Measurements from ENCODE around the gene NBPF20. TPM values are rescaled to one million over a fixed set of nuclear protein-coding genes. Genes with fewer than 3 reads are reported as not detected.
"Not testable (repeated sequence)": the region's sequence is repeated elsewhere in the genome, so short reads cannot be mapped to it uniquely, and the experiment has no call there.

NBPF20 gene
- 1 to 10 TPM; 1.5 to 2.9 (median 2.3) TPM for total RNA-seq (2021; fragmentation: NEBNext Ultra II Directional; extraction: Animal tissue kit (Norgen Biotek cat#: 25700))
- long read RNA-seq, partial matches to known transcripts: 10 of 16 reads
- long read RNA-seq, other reads (novel, unspliced or antisense): 6 of 16 reads

GRCh38 chr1:145425436-145426029 lies at the start of gene NBPF20:
NBPF20 (minus strand) TSS chr1:145425603; CDS start chr1:145405272, 20,331 bp downstream.
- peaks cover 11% of the 10 kb centered on the region for H3K4me1 Mint-ChIP-seq (ENCODE audit: low read depth)
- H3K36me3 Mint-ChIP-seq (ENCODE audit: low read depth): peaks cover 17% of the 10 kb centered on the region
- no peak for TF ChIP-seq CTCF (IDR thresholded peaks at IDR 0.05)
- peak; percentile 39 for DNase-seq
- peak within 1 kb of the TSS; percentile 83 for H3K27ac Mint-ChIP-seq
- H3K4me3 Mint-ChIP-seq: peak within 1 kb of the TSS; percentile 96
- H3K9me3 Mint-ChIP-seq: peaks cover 14% of the 10 kb centered on the region
- peaks cover 29% of the 10 kb centered on the region for H3K27me3 Mint-ChIP-seq (ENCODE audit: insufficient read depth)

DNA sequence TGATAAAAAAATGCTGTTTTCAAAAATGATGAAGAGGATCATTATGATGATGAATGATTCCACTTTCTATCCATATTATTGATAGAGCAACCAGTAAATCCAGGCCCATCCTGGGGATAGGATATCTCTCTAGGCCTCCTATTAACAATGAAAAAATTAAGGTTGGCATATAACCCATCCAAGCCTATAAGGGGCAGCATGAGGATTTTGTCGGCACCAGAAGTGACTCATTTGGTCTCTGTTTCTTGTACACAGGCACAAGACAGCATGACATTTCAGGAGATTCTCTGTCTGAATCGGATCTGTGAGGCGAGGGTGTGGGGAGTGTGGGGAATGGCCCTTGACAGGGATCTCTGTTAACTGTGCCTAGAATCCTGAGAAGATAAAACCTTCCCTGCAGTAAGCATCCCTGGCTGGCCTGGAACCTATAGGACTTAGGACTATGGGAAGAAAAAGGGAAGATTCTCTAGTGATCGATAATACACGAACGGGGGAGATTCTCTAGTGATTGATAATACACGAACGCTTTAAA lies 49.5 kb upstream of the NBPF20 start:
- peak overlapping the region; percentile 85 for H3K4me3 Mint-ChIP-seq
- not testable (repeated sequence) for H3K9me3 Mint-ChIP-seq; H3K36me3 Mint-ChIP-seq (ENCODE audit: low read depth); H3K27ac Mint-ChIP-seq; H3K27me3 Mint-ChIP-seq (ENCODE audit: insufficient read depth); DNase-seq; H3K4me1 Mint-ChIP-seq (ENCODE audit: low read depth)

GRCh38 chr1:145472731-145473130 lies 47.3 kb upstream of the NBPF20 start:
- H3K4me3 Mint-ChIP-seq; H3K9me3 Mint-ChIP-seq; H3K27me3 Mint-ChIP-seq (ENCODE audit: insufficient read depth); H3K4me1 Mint-ChIP-seq (ENCODE audit: low read depth); H3K36me3 Mint-ChIP-seq (ENCODE audit: low read depth); DNase-seq; H3K27ac Mint-ChIP-seq: not testable (repeated sequence)

DNA sequence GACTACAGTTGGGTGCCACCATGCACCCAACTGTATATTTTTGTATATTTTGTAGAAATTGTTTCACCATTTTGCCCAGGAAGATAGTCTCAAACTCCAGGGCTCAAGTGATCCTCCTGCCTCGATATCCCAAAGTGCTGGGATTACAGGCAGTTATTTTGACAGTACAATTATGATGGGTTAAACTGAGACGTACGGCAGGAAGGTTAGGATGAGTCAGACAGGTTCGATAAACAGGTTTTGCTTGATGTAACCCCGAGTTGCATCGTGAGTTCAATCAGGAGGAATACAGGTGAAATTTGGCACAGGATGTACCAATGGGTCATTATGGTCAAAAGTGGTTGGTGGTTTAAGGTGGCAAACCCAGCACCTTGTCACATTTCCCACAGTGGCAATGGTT lies 46.0 kb upstream of the NBPF20 start:
- H3K27me3 Mint-ChIP-seq (ENCODE audit: insufficient read depth); H3K9me3 Mint-ChIP-seq; H3K4me1 Mint-ChIP-seq (ENCODE audit: low read depth); H3K4me3 Mint-ChIP-seq; DNase-seq; H3K27ac Mint-ChIP-seq; H3K36me3 Mint-ChIP-seq (ENCODE audit: low read depth): not testable (repeated sequence)

- H3K4me1 Mint-ChIP-seq (ENCODE audit: low read depth); H3K9me3 Mint-ChIP-seq; H3K27me3 Mint-ChIP-seq (ENCODE audit: insufficient read depth); H3K36me3 Mint-ChIP-seq (ENCODE audit: low read depth): not testable (repeated sequence)
- DNase-seq: peak; percentile 99
- Mint-ChIP-seq H3K4me3 (peak overlapping the region; percentile 85), H3K27ac (peak overlapping the region; percentile 97)
Observed at GRCh38 chr1:145465405-145466144, 40.2 kb upstream of the NBPF20 start.

DNA sequence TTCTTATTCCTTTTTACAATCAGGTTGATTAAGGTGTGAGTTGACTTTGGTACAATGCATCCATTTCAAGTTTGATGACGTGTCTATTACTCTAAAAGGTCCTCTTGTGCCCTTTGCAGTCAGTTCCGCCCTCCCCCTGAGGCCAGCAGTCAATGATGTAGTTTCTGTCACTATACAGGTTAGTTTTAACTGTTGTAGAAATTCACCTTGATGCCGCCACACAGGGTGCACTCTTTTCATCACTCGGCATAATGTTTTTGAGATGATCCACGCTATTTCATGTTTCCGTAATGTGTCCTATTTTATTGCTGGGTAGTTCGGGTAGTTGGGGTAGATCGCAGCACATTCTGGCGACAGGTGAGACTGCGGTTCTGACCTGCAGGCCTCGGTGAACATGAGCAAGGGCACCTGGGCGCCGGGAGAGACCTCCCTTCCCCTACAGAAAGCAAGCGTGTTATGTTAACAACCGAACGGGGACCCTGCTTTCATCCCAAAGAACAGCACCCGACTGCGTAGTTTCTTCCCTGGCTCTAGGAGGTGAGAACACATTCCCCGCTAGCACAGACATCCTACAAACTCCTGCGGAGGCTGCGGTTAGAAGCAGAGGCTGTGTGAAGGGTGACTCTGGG lies 39.4 kb upstream of the NBPF20 start:
- not testable (repeated sequence) for H3K4me1 Mint-ChIP-seq (ENCODE audit: low read depth); H3K27me3 Mint-ChIP-seq (ENCODE audit: insufficient read depth); H3K36me3 Mint-ChIP-seq (ENCODE audit: low read depth); H3K9me3 Mint-ChIP-seq
- Mint-ChIP-seq H3K4me3 (peak overlapping the region; percentile 85), H3K27ac (peak overlapping the region; percentile 97)
- peak; percentile 65 for DNase-seq

DNA sequence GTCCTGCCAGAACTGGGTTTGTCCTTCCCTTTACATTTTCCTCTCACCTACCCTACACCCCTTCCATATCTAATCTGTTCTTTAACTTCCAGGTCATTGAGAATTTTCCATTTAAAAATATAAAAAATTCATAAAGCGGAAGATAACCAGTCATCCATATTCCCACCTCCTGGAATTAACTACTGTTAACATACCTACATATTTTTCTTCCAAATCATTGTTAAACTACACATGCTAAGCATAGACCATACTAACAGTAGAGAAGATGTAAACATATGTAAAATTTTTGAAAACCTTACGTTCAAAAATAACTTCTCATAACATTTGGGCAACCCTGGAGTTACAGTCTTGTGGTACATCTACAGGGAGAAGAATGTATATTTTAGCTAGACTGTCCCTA lies 38.6 kb upstream of the NBPF20 start:
- not testable (repeated sequence) for DNase-seq; H3K27me3 Mint-ChIP-seq (ENCODE audit: insufficient read depth); H3K36me3 Mint-ChIP-seq (ENCODE audit: low read depth); H3K9me3 Mint-ChIP-seq; H3K27ac Mint-ChIP-seq; H3K4me1 Mint-ChIP-seq (ENCODE audit: low read depth)
- peak overlapping the region; percentile 24; the same call in 1 of the 2 replicates for H3K4me3 Mint-ChIP-seq

GRCh38 chr1:145460684-145461083 lies 35.3 kb upstream of the NBPF20 start:
- H3K36me3 Mint-ChIP-seq (ENCODE audit: low read depth); H3K27ac Mint-ChIP-seq; H3K4me3 Mint-ChIP-seq; H3K9me3 Mint-ChIP-seq; DNase-seq; H3K27me3 Mint-ChIP-seq (ENCODE audit: insufficient read depth); H3K4me1 Mint-ChIP-seq (ENCODE audit: low read depth): not testable (repeated sequence)

DNA sequence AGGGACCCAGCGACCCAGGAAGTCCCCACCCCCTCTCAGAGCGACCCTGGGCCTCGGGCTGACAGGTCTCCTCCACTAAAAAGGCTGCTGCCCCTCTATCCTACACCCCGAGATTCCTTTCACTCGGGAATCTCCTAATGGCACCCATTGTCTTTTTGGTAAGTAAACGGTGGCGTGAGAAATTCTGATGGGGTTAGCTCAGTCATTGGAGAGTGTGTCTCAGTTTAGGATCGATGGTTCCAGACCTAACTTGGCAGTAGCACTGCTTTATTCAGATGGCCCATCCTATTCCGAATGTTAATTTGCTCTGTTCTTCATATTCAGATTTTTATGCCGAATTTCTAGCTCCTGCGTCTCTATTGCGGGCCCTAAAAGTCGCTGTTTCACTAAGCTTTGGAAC lies 34.6 kb upstream of the NBPF20 start:
- not testable (repeated sequence) for H3K4me3 Mint-ChIP-seq, H3K27ac Mint-ChIP-seq

DNA sequence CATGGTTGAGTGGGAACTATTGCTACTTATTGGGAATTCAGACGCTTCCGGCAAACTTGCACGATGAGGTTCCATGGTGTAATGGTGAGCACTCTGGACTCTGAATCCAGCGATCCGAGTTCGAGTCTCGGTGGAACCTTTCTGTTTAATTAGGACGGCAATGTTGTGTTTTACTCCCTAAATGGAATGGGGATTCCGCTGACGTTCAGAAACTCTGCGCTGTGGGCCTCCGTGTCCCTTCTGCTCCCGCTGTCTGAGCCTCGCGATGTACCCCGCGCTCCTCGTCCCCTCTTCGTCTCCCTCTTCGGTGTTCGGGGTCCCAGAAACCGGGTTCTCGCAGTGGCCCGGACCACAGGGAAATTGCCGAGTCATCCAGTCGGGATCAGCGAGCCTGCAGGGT lies 34.2 kb upstream of the NBPF20 start:
- not testable (repeated sequence) for H3K9me3 Mint-ChIP-seq; H3K4me1 Mint-ChIP-seq (ENCODE audit: low read depth); H3K36me3 Mint-ChIP-seq (ENCODE audit: low read depth); H3K4me3 Mint-ChIP-seq; H3K27me3 Mint-ChIP-seq (ENCODE audit: insufficient read depth); H3K27ac Mint-ChIP-seq; DNase-seq

More for the DNA sequence above, 34.6 kb upstream of the NBPF20 start:
- H3K36me3 Mint-ChIP-seq (ENCODE audit: low read depth); H3K27me3 Mint-ChIP-seq (ENCODE audit: insufficient read depth); H3K9me3 Mint-ChIP-seq; DNase-seq; H3K4me1 Mint-ChIP-seq (ENCODE audit: low read depth): not testable (repeated sequence)

- H3K4me1 Mint-ChIP-seq (ENCODE audit: low read depth); H3K9me3 Mint-ChIP-seq; H3K27ac Mint-ChIP-seq; H3K4me3 Mint-ChIP-seq; H3K27me3 Mint-ChIP-seq (ENCODE audit: insufficient read depth); H3K36me3 Mint-ChIP-seq (ENCODE audit: low read depth); DNase-seq: not testable (repeated sequence)
Observed at GRCh38 chr1:145459063-145459462, 33.7 kb upstream of the NBPF20 start.

DNA sequence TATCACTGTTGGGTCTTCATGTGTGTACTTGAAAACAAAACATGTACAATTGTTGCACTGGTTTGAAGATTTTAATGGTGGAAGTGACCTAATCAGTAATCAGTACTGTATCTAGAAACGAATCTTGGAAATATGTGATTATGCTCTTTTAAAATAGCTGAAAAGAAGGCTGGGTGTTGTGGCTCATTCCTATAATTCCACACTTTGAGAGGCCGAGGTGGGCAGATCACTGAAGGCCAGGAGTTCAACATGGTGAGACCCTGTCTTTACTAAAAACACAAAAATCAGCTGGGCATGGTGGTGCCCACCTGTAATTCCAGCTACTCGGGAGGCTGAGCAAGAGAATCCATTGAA lies 29.4 kb upstream of the NBPF20 start:
- H3K27me3 Mint-ChIP-seq (ENCODE audit: insufficient read depth); H3K36me3 Mint-ChIP-seq (ENCODE audit: low read depth); DNase-seq; H3K9me3 Mint-ChIP-seq; H3K4me3 Mint-ChIP-seq; H3K4me1 Mint-ChIP-seq (ENCODE audit: low read depth); H3K27ac Mint-ChIP-seq: not testable (repeated sequence)

All from HFFc6 (cell line).